GM19324 (cell line): Measurements from ENCODE around the gene ADA.

Source experiments
- ATAC-seq: cut with Tn5 transposase; IDR thresholded peaks from one replicate; pipeline ENCODE4 v1.9.1; 2021; ENCODE audit warnings: mild to moderate bottlenecking, moderate library complexity; ENCODE audit not compliant: unreplicated experiment, low FRiP score

The ADA gene

GRCh38 chr20:44646023-44646640 is 5.4 kb downstream of the ADA start:
- peak; percentile 35 for ATAC-seq

DNA sequence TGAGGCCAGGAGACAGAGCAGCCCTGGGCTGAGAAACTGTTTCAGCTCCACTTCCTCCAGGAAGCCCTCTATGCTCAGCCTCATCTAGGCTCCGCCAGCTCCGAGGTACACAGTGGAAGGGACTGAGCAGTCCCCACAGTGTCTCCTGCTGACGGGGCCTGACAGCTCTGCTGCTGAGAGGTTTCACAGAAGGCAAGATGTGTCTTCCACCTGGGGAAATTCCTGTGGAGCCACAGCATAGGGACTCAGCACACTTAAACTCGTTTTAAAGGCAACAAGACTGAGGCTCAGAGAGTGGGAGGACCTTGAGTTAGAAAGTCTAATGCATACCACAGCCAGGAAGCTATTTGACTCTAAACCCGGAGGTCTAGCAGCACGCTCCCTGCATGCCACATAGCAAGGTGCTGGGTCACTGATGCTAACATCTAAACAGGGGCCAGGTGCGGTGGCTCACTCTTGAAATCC is 6.8 kb downstream of the ADA start:
- no peak for ATAC-seq

DNA sequence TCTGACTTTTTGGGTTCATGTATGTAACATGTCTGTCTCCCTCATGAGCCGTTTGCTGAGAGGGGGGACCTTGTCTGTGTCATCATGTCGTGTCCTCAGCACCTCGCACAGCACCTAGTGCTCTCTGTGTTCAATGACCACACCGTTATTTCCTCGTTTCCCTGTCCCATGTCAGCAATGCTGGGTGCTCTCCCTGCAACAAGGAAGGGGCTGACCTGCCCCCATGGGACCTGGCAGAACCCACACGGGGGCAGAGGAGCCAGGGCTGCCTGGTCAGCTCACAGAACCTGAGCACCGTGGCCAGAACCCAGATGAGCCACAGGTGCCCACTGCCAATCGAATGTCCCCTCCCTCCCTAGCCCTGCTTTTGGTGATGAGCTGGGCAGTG is 7.3 kb downstream of the ADA start:
- no peak for ATAC-seq

GRCh38 chr20:44643596-44644229 is 7.8 kb downstream of the ADA start:
- no peak for ATAC-seq

GRCh38 chr20:44643154-44643519 is 8.4 kb downstream of the ADA start:
- ATAC-seq = no peak

DNA sequence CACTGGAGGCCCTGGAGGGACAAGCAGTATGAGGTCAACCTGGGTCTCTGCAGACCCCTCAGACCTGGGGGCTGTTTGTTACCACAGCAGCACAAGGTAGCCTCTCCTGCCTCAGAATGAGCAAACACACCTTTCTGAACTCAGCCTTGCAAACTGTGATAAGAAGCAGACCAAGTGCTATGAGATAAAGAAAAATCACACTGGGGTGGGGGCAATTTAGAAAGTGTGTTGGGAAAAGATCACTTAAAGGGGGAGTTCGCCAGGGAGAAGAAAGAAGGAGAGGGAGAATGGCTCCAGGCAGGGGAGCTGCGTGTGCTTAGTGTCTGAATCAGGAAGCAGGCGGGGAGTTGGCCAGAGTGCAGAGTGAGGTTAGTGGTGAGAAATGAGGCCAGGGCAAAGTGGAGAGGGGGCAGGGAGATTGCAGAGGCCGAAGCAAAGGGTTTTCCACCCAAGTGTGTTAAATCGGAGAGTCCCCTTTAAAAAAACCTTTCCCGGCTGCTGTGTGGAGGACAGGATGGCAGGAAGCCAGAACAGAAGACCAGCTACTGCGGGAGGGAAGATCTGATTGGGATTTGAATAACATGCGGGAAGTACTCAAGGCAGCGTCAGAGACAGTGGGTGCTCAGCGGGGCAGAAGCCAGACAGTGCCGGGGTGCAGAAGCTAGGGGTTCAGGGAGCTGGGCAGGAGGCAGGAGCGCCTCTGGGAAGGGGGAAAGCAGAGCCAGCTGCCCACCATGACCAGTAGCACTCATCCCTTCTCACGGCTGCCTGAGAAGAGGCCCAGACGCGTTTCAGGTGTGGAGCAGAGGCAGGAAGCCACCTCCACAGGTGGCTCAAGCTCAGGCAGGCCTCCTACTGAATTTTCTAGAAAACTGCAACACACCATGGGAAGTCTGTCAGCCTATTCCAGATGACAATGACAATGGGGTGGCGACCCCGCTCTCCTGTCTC is 9.0 kb downstream of the ADA start:
- ATAC-seq = no peak

DNA sequence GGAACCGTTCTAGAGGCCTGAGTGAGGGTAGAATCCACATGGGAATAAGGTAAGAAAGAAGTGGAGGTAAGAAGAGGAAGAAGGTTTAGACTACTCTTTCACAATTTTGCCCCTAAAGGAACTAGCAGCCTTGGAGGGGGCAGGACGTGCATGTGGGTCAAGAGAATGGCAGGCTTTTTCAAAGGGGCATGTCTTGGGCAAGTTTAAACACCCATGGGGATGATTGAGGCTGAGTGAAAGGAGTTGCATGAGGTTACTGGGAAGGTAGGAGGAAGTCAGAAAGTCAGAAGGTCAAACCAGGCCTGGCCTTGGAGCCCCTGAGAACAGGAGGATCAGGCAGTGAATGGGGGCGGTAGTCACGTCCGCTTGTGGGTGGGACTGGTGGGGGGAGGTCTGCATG is 10.2 kb downstream of the ADA start:
- ATAC-seq = no peak

DNA sequence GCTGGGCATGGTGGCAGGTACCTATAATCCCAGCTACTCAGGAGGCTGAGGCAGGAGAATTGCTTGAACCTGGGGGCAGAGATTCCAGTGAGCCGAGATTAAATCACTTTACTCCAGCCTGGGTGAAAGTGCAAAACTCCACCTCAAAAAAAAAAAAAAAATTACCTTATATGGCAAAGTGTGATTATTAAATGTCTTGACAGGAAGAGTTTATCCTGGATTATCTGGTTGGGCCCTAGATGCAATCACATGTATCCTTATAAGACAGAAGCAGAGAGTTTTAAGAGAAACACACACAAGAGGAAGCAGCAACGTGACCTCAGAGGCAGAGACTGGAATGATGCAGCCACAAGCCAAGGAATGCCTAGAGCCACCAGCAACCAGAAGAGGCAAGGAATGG is 11.0 kb downstream of the ADA start:
- no peak for ATAC-seq

GRCh38 chr20:44637522-44638372 is 13.8 kb downstream of the ADA start:
- no peak for ATAC-seq

DNA sequence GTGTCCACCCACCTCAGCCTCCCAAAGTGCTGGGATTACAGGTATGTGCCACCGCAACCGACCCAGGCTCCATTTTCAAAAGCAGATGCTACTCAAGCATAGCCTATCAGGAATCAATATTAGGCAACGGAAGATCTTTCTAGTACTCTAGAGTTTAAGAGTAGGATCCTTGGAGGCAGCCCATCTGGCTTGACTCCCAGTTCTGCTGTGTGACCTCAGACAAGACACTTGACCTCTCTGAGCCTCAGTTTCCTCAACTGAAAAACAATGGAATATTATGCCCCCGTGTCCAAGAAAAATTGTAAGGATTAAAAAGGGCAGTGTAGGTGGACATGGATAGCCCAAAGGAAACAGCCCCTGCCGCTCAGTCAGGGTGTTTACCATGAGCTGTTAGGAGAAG is 14.5 kb downstream of the ADA start:
- ATAC-seq = no peak

DNA sequence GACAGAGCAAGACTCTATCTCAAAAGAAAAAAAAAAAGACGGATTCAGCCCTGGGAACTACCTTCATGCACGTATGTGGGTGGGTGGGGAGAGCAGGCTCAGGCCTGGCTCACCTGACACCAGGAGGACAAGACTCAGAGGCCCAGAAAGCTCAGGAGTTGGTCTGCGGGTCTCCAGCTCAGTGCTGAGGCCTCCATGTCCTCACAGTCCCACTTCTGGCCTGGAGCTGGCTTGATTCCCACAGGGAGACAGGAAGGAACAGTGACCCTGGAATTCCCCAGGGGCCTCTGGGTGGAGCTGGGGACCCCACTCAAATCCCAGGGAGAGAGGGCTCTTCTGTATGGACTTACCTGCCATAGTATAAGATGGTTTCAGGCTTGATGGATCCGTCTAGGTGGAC is 15.6 kb downstream of the ADA start:
- no peak for ATAC-seq

DNA sequence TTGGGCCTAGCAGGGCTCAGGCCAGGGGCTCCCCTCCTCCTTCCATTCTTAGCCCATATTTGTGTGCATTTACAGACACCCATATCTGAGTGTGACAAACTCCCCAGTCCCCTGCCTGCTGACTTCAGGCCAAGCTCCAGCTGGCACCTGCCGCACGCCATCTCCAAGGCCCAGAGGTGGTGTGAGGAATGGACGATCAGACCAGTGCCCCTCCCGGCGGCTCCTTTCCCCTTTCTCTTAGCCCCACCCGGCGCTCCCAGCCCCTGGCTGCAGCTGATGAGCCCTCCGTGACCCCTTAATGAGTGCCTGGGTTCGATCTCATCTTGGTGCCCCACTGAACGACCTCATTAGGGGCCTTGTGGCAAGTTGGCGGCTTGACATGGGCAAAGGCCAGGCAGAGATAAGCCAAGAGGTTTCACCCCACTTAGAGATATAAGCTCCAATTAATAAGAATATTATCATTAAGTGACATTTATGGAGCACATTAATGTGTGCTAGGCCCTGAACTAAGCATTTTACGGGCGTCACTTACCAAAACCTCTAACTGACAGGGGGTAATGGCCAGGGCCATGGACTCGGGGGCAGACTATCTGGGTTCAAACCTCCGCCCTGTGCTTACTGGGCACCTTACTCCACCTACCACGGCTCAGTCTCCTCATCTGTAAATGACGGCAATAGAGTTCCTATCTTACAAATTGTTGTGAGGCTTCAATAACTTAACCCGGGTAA is 17.5 kb downstream of the ADA start:
- ATAC-seq = no peak

DNA sequence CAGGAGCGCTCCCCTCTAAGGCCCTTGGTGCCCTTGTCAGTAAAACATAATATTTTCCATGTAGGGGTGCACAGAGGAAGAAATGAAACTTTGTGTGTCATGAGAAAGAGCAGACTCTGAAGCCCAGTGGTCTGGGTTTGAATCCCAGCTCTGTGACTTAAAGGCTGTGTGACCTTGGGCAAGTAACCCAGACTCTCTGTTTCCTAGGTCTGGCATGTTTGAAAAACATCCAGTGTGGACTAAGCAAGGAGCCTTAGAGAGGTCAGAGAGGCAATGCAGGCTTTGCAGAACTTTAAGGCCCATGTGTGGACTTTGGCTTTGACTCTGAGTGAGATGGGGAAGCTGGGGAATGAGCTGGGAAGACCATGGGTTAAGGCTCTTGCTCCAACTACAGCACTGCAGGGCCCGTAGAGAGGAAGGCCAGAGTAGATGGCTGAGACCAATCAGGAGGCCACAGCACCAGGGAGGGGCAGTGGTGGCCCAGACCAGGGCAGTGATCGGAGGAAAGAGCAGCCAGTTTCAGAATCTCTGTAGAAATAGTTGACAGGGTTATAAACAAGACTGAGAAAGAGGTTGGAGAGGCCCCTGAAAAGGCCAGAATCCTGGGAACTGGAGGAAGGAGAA is 18.2 kb downstream of the ADA start:
- ATAC-seq = no peak

DNA sequence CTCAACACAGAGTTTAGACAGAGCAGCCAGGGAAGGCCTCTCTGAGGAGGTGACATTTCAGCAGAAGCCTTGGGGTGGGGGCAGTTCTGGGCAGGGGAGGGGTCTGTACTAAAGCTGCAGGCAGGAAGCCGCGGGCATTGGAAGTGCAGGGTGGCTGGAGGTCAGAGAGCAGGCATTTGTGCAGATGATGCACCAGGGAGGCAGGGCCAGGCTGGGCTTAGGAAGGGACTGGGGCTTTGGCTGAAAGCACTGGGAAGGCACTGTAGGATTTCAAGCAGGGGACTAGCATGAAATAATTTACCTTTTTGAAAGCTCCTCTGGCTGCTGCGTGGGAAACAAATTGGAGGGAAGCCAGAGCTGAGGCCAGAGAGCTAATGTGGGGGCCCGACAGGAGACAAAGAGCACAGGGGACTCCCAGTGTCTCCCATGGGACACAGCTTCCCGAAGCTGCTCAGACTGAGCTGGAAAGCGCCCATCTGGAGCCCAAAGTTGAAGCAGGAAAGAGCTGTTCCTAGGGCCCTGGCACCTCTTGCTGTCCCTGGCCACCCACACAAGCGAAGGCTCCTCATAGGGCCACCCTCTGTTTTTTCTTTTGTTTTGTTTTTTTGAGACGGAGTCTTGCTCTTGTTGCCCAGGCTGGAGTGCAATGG is 19.3 kb downstream of the ADA start:
- no peak for ATAC-seq

DNA sequence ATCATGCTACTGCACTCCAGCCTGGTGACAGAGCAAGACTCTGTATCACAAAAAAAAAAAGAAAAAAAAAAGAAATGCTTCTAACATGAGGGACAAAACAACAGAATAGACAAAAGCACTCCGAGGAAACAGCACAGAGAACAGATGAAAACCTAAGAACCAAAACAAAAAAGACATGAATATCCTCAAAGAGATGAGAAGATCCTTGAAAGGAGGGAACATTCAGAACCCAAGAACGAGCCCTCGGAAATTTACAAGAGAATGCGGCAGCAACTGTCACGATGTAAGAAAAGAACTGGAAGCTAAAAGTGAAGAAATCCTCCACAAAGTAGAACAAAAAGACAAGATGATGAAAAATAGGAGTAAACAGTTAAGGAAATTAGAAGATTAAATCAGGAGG is 21.2 kb downstream of the ADA start:
- no peak for ATAC-seq

- no peak for ATAC-seq
Observed at GRCh38 chr20:44629542-44629941, 22.0 kb downstream of the ADA start.

DNA sequence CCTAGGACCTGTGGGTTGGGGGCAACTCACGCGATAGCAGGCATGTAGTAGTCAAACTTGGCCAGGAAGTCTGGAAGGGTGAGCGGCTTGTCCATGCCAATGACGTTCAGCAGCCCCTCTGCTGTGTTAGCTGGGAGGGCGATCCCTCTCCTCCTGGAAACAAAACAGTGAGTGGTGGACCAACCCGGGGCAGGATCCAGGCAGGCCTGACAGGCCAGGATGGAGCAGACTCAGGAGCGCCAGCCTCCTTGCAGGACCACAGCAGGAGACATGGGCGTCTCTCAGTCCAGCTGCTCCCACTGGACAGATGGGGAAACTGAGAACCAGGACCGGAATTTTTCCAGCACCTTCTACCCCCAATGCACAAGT is 22.5 kb downstream of the ADA start:
- ATAC-seq = no peak

GRCh38 chr20:44627364-44628010 is 24.0 kb downstream of the ADA start:
- ATAC-seq = no peak

- no peak for ATAC-seq
Observed at GRCh38 chr20:44626278-44626677, 25.2 kb downstream of the ADA start.
